ENCODE results near the gene OR2F2.

Gene OR2F2

GRCh38 chr7:143934526-143935325 lies at the start of gene OR2F2:
TSS of gene OR2F2 (plus strand) at chr7:143935233. CDS start at chr7:143935233, 0 bp downstream.
- no peak for DNase-seq

DNA sequence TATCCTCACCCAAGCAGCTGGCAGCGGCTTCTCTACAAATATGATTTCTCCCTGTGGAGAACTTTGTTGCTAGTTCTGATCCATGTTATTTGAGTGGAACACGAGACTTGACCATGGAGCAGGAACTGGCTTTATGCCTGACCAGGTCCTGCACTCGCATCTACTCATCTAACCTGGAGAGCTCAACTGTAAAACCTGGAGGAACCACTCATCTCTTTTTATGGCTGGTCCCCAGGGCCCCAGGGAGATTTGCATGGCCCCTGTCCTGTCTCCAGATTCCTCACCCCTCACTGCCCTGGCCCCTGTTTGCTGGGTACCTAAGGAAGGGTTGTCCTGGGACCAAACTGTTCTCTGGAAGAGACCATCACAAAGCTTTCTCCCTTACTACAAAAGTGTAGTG lies 49.1 kb upstream of the OR2F2 start:
- no peak for DNase-seq

DNA sequence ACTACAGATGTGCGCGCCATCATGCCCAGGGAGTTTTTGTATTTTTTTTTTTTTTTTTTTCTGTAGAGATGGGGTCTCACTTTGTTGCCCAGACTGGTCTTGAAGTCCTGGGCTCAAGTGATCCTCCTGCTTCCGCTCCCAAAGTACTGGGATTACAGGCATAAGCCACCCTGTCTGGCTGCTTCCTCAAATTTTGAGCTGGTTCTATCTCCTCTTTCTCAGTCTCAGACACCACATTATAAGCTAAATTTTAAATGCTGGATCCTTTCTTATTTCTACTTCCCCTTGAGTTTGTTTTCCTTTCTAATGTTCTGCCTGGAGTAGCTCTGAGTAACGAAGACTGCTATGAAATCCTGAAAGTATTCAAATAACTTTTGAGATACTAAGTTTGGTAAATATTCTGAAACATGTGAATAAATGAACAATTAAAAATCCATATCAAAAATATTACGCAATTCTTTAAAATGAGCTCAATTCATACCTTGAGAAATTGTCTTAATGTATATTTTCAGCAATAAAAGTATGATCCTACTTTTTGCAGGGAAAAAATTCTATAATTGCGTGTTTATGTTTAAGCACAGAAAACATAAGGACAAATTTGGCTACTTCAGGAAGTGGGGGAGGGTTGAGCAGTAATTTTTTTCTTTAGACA lies 48.1 kb upstream of the OR2F2 start:
- no peak for DNase-seq

DNA sequence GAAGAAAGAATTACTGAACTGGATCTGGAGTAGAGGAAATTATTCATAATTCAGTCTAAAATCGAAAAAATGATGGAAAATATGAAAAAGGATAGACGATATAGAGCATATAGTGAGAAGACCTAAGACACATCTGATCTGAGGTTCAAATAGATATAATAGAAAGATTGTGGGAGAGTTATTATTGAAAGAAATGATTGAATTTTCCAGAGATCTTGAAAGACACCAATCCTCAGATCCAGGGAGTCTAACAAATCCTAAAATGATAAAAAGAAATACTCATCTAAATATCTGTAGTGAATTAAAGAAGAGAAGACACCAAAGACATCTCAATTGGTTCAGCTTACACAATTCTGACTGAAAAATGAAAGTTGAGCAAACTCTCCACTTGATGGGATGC lies 46.0 kb upstream of the OR2F2 start:
- DNase-seq, result no peak

DNA sequence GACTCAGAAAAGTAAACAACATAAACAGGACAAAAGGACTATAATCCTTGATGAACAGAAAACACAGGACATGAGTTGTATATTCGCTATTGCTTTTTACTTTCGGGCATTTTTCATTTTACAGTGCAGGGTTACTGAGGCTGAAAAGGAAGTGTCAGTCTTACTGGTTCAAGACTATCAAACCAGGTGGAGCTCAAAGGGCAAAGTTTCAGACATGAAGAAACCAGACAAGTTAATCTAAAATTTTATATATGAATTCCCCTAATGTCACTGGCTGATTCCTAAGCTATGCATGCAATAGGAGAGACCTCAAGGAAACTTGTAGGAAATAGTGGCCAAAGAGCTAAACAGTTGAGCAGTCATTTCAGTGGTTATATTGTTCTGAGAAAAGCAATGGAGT lies 44.5 kb upstream of the OR2F2 start:
- no peak for DNase-seq

GRCh38 chr7:143891457-143891856 lies 43.6 kb upstream of the OR2F2 start:
- DNase-seq, result no peak

- no peak for DNase-seq
Observed at GRCh38 chr7:143892527-143893300, 42.3 kb upstream of the OR2F2 start.

DNA sequence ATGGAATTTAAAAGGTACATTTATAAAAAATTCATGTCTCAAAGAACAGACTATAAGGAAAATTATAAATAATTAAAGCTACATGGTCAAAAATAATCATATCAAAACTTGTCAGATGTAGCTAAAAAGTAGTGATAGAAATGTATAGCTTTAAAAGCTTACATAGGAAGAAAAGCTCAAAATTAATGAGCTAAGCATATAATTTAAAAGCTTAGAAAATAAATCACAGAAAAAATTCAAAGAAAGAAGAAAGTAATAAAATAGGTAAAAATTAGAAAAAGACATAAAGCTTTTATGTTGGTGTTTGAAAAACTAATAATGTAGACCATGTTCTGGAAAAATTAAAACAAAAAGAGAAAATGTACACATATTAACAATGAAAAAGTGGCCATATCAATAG lies 38.4 kb upstream of the OR2F2 start:
- no peak for DNase-seq

GRCh38 chr7:143898810-143899209 lies 36.2 kb upstream of the OR2F2 start:
- DNase-seq, result no peak

GRCh38 chr7:143900230-143900766 lies 34.7 kb upstream of the OR2F2 start:
- DNase-seq, result no peak

GRCh38 chr7:143901332-143901667 lies 33.7 kb upstream of the OR2F2 start:
- no peak for DNase-seq

GRCh38 chr7:143901668-143902331 lies 33.2 kb upstream of the OR2F2 start, which contains the start of gene TCAF1:
TSS of gene TCAF1 (minus strand) at chr7:143902176. CDS start at chr7:143876608, 25,568 bp downstream.
- peak; percentile 95 for DNase-seq

DNA sequence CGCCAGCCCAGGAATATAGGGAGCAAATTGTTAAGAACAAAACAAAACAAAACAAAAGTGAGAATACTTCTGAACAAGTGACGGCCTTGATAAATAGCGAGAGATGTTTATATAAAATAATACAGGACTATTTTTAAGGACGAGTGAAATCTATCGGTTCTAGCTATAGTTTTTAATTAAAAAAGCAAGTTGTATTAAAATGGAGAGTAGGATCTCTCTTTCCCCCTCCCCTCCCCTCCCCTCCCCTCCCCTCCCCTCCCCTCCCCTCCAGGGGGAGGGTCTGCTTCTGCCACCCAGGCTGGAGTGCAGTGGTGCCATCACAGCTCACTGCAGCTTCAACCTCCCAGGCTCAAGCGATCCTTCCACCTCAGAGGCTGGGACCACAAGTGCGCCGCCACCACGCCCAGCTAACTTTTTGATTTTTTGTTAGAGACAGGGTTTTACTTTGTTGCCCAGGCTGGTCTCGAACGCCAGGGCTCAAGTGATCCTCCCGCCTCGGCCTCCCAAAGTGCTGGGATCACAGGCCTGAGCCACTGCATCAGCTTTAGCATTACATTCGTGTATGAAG lies 32.6 kb upstream of the OR2F2 start:
- DNase-seq, result no peak

DNA sequence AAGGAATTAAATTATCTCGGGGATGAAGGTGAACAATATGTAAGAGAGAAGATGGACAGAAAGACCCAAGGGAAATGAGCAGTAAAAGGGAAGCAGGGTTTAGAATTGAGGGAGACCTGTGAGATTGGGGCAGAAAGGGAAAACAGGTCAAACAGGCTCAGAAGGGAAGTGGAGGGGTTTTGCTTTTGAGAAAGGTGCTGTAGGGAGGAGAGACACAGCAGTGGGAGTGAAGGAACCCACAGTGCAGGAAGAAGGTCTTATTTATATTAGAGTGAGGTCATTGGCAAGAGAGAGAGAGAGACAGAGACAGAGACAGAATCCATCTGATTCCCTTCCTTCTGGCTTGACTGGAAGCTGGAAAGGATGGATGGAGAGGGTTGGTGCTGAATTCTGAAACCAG lies 29.5 kb upstream of the OR2F2 start:
- no peak for DNase-seq

DNA sequence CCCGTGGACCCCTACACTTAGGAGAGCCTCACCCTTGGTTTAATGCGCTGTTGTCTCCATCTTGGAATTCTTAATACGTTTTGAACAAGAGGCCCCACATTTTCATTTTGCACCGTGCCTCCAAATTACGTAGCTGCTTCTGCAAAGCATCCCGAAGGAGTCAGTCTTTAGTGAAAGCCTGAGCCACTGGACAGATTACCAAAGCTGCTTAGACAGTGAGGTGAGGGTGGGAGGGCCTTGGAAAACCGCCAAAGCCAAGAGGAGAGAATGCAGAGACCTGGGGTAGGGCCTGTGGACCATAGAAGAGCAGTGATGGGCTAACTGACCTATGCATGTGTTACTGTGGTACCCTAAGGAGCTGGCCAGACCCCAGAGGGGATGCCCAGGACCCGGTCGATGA lies 28.9 kb upstream of the OR2F2 start:
- no peak for DNase-seq

GRCh38 chr7:143906895-143907294 lies 28.1 kb upstream of the OR2F2 start:
- DNase-seq, result no peak

DNA sequence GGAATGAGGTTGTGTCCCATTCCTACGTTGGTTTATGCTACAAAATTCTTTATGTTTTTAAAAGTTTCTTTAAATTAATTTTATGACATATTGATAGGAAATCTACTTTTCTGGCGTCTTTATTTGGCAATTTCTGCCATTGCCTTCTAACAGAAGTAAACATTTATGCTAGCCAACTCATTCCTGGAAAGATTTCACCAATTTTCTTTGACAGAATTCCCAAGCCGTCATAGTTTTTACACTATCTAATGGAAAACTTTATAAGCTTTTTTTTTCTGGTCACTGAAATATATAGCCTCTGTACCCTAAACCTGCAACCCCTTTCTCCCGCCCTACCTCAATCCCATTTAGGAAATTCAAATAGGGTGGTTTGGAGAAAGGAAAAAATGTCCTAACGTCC lies 26.9 kb upstream of the OR2F2 start:
- no peak for DNase-seq

- DNase-seq, result no peak
Observed at GRCh38 chr7:143909863-143910262, 25.2 kb upstream of the OR2F2 start.

GRCh38 chr7:143910473-143911248 lies 24.4 kb upstream of the OR2F2 start:
- no peak for DNase-seq

DNA sequence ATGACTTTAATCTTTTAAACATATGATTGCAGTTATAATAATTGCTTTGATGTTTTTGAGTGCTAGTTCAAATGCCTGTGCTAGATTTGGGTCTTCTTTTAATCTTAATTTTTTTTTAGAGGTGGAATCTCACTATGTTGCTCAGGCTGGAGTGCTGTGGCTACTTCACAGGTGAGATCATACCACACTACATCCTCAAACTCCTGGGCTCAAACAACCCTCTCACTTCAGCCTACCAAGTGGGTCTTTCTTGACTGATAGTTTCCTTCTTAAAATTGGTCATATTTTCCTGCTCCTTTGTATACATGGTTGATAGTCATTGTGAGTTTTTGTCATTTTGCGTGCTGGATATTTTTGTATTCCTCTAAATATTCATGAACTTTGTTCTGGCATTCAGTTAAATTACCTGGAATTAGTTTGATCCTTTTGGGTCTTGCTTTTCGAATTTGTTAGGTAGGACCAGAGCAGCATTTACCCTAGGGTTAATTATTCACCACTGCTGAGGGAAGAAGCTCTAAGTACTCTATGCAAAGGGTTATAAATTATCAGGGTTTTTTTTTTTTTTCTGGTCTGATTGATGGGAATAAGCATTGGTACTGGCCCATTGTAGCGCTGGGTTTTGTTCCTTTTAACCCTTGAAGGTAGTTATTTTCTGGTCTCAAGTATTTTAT lies 21.0 kb upstream of the OR2F2 start:
- no peak for DNase-seq

All from stimulated activated CD8-positive, alpha-beta memory T cell treated with anti-CD3 and anti-CD28 coated beads, Interleukin-4, amount 100 ng/mL, for 48 hours (primary cell).